Ovary (tissue), 3 donors: ENCODE data around the gene NINJ1.

Source experiments
- CTCF ChIP-seq, 3 donors: fragments of 450-650 bp in 2 of 3; fragments of 200-600 bp in 1 of 3; IDR thresholded peaks; one replicate each; pipeline versions ENCODE4 v1.5.1 to v1.8.0; 2016 to 2022; ENCODE audit warnings: antibody characterized with exemption in 3 of 3, mild to moderate bottlenecking in 1 of 3
- POLR2A ChIP-seq: fragments of 450-650 bp; IDR thresholded peaks from one replicate; pipeline ENCODE4 v1.6.1; 2017; ENCODE audit warnings: antibody characterized with exemption, mild to moderate bottlenecking, moderate library complexity
- donor health status: DM: no; HTN: no; CAD: no.

- no peak for TF ChIP-seq CTCF (IDR thresholded peaks at IDR 0.05)
- TF ChIP-seq POLR2A: no peak
Measured at GRCh38 chr9:93154293-93154903, 20.3 kb upstream of the NINJ1 start.
